ES-I3 (cell line): Measurements from ENCODE around the gene DPF3.

Source experiments
- H3K36me3 ChIP-seq: 2 replicates; pipeline ENCODE4 v1.6.1; 2013; ENCODE audit warnings: mild to moderate bottlenecking, low read length, control low read depth, moderate library complexity; ENCODE audit not compliant: insufficient read depth
- H3K4me1 ChIP-seq: 2 replicates; pipeline ENCODE4 v1.6.1; 2013; ENCODE audit warnings: mild to moderate bottlenecking, control low read depth, low read length; ENCODE audit not compliant: insufficient read depth
- H3K9ac ChIP-seq: 2 replicates; pipeline ENCODE4 v1.6.1; 2013; ENCODE audit warnings: low read depth, mild to moderate bottlenecking, low read length, moderate library complexity
- H3K9me3 ChIP-seq: 2 replicates; pipeline ENCODE4 v1.6.1; 2013; ENCODE audit warnings: mild to moderate bottlenecking, low read length, moderate library complexity; ENCODE audit not compliant: control insufficient read depth, insufficient read depth

Gene DPF3

DNA sequence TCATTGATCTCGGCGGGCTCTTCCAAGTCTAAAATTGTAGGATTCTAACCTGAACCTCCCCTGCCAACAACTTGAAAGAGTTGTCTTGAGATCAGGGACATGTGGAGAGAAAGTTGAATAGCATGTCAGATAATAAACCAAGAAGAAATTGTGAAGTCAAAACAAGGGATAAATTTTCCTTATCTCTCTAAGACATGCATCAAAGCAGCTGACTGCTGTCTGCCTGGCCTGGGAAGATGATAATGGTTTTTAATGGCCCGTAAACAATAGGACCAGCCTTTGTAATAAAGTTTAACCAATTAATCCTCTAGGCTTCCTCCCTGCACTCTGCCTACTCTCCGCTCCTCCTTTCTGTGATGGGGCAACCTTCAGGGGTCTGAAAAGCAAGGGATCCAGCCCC is 67.9 kb downstream of the DPF3 start:
- Histone ChIP-seq H3K9ac (no peak overlapping the region), H3K9me3 (no peaks in the 10 kb centered on the region), H3K36me3 (no peaks in the 10 kb centered on the region), H3K4me1 (no peaks in the 10 kb centered on the region)

DNA sequence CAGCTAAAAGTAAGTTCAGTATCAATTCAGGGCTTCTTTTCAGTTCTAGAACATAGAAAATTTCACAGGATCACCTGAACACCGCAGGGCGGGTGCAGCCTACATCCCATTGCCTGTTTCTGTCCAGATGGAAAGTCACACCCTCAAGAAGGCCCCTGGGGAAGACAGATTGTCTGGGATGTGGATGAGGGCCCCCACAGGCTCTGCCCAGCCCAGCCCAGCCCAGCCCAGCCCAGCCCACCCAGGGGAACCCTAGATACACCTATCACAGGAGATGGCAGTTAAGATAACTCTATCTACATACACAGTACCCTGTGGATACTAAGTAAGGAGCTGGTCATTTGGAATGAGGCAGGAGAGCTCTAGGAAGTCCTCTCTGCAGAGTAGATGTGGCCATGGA is 68.4 kb downstream of the DPF3 start:
- Histone ChIP-seq H3K9ac (no peak overlapping the region), H3K9me3 (no peaks in the 10 kb centered on the region), H3K36me3 (no peaks in the 10 kb centered on the region), H3K4me1 (no peaks in the 10 kb centered on the region)

DNA sequence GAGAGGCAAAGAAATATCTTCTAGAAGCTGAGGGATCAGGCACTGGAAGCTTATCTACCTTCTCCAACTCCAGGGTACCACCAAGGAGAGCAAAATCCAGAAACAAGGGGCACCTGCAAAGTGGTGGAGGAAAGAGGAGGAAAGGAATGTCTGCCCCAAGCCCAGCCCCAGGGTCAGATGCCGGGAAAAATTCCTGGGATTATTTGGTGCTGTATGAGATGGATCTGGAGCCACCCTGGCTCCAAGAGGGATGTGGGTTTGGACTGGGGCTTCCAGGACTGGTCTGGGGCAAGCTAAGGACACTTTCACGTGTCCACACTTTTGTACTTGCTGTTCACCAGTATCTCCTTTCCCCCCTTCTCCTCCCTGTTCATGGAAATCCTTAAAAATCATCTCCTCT is 69.8 kb downstream of the DPF3 start:
- peaks cover 3% of the 10 kb centered on the region; the same call in 1 of the 2 replicates for H3K9me3 ChIP-seq
- no peak overlapping the region for H3K9ac ChIP-seq
- H3K36me3 ChIP-seq, result no peaks in the 10 kb centered on the region
- H3K4me1 ChIP-seq, result no peaks in the 10 kb centered on the region

DNA sequence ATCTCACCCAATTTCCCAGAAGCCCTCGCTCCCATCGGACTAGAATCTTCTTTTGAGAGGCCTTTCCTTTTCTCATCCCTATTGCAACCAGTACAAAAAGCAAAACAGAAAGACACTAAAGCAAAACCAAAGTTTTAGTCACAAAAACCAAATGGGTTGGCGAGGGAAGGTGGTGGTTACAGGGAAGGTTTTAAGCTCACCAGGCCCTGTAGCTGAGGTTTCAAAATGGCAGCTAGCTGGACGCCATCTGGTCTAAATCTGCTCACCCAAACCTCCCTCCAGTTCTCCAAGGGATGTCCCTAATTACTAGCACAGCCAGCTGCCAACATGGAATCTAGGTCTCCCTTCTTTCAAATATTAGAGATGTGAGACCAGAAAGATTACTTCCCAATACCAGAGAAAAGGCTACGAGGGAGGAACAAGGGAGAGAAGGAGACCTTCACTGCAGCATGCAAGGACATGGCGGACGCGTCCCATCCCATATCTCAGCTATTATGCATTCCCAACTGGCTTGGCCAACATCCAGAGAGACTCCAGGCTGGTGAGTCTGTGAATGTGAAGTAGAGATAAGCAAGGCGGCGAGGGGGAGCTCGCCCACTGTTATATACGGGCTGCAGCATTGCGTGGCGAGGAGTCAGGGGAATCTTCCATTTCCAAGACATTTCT is 70.8 kb downstream of the DPF3 start:
- Histone ChIP-seq H3K4me1 (no peaks in the 10 kb centered on the region), H3K9ac (no peak overlapping the region), H3K9me3 (peaks cover 3% of the 10 kb centered on the region; the same call in 1 of the 2 replicates), H3K36me3 (no peaks in the 10 kb centered on the region)

DNA sequence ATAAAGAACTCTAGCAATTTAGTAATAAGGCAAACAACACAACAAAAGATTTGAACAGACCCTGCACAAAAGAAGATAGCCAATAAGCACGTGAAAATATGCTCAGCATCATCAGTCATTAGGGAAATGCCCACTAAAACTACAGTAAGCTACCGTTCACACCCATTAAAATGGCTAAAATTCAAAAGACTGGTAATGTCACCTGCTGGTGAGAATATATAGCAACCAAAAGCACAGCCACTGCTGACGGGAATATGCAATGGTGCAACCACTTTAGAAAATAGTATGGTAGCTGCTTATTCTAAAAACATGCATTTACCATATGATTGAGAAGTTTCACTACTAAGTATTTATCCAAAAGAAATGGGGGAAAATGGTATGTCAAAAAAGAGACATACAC is 74.9 kb downstream of the DPF3 start:
- peaks cover 3% of the 10 kb centered on the region; the same call in 1 of the 2 replicates for H3K9me3 ChIP-seq
- no peaks in the 10 kb centered on the region for H3K4me1 ChIP-seq
- H3K9ac ChIP-seq, result no peak overlapping the region
- no peaks in the 10 kb centered on the region for H3K36me3 ChIP-seq

DNA sequence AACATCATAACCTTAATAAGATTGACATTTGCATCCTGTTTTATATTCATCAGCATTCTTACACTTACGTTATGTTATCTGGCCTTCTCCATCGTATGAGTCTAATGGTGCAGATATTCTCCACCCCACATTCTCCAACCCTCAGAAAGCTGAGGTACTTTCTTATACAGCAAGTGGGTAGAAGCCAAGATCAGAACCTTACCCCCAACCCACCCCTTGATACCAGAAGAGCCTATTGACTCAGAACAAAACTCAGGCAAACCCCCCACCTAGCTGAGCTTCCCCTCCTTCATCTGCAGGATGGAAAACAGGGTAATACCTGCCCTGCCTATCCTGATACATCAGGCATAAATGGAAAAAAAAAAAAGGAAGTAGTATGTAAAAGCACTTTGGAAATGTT is 77.6 kb downstream of the DPF3 start:
- Histone ChIP-seq H3K9ac (no peak overlapping the region), H3K36me3 (no peaks in the 10 kb centered on the region), H3K9me3 (peaks cover 3% of the 10 kb centered on the region; the same call in 1 of the 2 replicates), H3K4me1 (0 out of 2 replicates have a peak, but pooled peaks cover 5% of the 10 kb centered on the region)

DNA sequence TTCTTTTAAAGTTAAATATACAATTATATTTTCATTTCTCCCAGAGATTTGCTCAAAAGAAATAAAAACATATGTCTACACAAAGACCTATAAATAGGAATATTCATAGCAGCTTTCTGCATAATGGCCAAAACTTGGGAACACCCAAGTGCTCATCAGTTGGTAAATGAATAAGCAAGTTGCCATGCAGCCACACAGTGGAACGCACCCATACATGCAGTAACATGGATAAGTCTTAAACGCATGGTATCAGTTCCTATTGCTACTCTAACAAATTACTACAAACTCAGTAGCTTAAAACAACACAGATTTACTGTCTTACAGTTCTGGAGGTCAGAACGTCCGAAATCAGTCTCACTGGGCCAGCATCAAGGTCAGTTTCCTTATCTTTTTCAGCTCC is 78.5 kb downstream of the DPF3 start:
- Histone ChIP-seq H3K36me3 (no peaks in the 10 kb centered on the region), H3K9me3 (peaks cover 3% of the 10 kb centered on the region; the same call in 1 of the 2 replicates), H3K9ac (no peak overlapping the region), H3K4me1 (0 out of 2 replicates have a peak, but pooled peaks cover 5% of the 10 kb centered on the region)

DNA sequence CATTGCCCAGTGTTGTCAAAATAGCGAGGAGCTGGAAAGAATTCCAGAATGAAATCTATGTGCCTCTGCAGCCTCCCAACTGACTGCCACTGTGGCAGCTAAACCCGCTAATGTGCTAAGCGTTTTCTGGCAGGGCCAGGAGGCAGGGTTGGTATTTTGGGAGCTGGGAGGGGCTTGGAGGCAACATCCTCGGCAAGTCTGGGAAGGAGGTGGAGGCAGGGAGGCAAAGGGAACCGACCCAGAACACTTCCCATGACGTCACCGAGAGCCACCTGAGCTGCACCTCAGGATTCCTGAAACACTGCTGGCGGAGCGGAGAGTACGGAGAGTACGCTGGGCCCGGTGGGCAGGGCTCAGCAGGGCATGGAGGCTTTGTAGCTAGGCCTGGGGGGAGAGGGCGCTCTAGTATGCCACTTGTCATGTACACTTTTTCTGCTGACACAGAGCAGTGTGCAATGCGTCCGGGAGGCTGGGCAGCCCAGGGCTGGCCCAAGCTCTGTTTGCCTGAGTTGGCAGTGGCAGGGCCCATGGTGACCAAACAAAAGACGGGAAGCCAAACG is 81.5 kb downstream of the DPF3 start:
- H3K9ac ChIP-seq, result no peak overlapping the region
- 0 out of 2 replicates have a peak, but pooled peaks cover 5% of the 10 kb centered on the region for H3K4me1 ChIP-seq
- no peaks in the 10 kb centered on the region for H3K9me3 ChIP-seq
- H3K36me3 ChIP-seq, result no peaks in the 10 kb centered on the region

DNA sequence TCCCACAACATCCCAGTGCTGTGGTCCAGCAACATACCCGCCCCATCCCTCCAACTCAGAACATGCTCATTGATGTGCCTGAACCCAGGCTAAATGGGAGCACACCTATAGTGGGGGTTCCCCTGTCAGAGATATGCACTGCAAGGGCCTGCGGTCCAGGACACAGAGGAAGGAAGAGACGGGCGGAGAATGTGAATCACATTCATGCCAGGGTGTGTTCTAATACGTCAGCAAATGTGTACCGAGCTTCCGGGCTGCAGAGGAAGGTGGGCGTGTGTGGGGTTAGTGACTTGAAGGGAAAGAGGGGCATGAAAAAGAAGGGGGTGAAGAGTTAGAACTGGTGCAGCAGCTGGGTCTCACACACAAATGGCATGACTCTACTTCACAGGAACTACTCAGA is 83.7 kb downstream of the DPF3 start:
- Histone ChIP-seq H3K4me1 (0 out of 2 replicates have a peak, but pooled peaks cover 5% of the 10 kb centered on the region), H3K9ac (no peak overlapping the region), H3K9me3 (no peaks in the 10 kb centered on the region)

DNA sequence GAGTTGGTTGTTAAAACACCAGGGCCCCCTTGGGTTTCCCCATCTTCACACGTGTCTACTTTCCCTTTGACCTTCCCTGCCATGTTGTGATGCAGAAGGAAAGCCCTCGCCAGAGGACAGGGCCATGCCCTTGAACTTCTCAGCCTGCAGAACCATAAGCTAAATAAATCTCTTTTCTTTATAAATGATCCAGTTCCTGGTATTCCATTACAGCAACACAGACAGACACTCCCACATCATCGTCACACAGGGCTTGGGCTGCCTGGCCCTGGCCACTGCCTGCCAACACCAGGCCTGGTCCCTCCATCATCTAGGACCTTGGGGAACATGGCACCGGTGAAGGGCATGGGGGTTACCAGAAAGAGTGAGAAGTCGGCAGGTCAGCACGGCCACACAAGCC is 84.8 kb downstream of the DPF3 start:
- no peaks in the 10 kb centered on the region for H3K36me3 ChIP-seq
- no peaks in the 10 kb centered on the region for H3K9me3 ChIP-seq
- no peak overlapping the region for H3K9ac ChIP-seq
- peaks cover 13% of the 10 kb centered on the region for H3K4me1 ChIP-seq

More for the DNA sequence above, 83.7 kb downstream of the DPF3 start:
- H3K36me3 ChIP-seq, result no peaks in the 10 kb centered on the region

DNA sequence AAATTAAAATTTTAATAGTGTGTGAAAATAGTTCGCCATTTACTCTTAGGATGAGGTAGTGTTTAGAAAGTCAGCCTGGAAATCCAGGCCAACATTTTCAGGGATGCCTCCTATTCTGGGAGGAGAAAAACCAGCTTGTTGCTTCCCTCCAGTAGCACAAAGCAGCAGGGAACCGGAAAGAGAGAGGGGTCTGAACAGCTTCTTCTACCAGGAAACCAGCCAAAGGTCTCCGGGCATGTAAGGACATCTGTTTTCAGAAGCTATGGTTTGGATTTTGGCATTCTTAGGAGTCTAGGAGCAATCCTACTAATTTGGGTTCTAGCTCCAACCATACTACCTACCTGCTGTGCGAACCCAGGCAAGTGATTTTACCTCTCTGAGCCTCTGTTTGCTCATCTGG is 85.3 kb downstream of the DPF3 start:
- H3K36me3 ChIP-seq, result no peaks in the 10 kb centered on the region
- no peak overlapping the region for H3K9ac ChIP-seq
- H3K4me1 ChIP-seq, result peaks cover 15% of the 10 kb centered on the region
- no peaks in the 10 kb centered on the region for H3K9me3 ChIP-seq

DNA sequence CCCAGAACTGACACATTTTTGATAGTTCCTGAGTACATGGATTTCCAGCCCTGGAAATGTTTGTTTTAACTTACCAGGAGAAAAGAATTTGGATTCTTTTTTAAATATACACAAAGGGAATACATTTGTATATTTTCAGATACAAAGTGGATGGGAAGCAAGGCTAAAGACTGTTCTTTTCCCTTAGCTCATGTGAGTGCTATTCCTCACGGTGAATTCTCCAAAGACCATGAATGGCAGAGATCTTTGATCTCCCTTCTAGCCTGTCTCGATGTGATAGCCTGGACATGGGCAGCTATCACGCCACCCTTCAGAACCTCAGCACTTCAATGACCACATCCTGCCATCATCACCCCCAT is 91.3 kb downstream of the DPF3 start:
- no peaks in the 10 kb centered on the region for H3K9me3 ChIP-seq
- no peak overlapping the region for H3K9ac ChIP-seq
- H3K4me1 ChIP-seq, result peaks cover 11% of the 10 kb centered on the region
- H3K36me3 ChIP-seq, result no peaks in the 10 kb centered on the region

DNA sequence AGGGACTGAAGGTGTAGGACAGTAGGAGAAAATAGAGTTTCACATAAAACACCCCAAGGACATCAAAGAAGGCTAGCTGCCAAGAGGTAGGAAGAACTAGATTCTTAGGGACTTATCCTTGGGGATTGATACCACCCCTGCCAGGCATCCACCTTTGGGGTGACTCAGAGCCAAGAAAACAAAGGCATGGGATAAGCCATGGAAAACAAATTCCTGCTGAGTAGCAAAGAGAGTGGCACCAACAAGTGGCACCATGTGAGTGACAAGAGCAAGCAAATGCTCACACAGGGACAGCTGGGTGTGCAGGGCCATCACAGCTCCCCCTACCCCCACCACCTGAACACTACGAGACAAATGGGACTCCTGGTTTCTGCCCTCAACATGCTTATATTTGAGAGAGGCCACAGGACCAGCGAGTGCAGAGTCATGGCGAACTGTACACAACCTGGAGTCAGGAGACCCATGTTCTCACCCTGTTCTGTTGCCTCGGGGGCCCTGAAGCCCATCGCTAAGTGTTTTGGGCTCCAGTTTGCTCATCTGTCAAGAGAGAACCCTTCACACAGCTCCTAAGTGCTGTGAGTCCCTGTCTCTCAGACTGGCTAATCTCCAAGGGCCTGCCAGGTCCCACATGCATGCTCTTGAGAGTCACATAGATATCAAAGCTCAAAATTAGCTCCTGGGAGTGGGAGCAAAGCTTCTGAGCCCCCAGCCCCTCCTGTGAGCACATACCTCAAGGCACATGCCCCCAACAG is 91.9 kb downstream of the DPF3 start:
- Histone ChIP-seq H3K9ac (no peak overlapping the region), H3K4me1 (peaks cover 17% of the 10 kb centered on the region), H3K36me3 (no peaks in the 10 kb centered on the region), H3K9me3 (no peaks in the 10 kb centered on the region)

DNA sequence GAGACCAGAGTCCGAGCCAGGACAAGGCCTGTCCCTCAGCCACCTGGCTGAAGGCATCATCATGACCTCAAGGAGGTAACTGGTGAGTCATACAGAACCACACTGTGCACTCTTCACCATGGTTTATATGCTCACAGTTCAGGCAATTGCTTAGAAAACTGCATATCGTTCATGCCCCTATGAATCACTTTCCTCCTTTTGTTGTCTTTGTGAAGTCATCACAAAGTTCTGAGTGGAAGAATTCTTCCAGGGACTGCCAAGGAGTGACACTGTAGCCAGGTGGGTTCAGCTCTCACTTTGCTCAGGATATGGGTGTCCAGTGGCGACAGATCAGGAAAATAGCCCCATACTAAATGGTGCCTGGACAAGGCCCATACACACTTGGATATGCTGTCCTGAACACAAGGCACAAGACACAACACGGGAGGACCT is 92.5 kb downstream of the DPF3 start:
- H3K36me3 ChIP-seq, result no peaks in the 10 kb centered on the region
- no peak overlapping the region for H3K9ac ChIP-seq

More for the DNA sequence above, 92.5 kb downstream of the DPF3 start:
- H3K9me3 ChIP-seq, result no peaks in the 10 kb centered on the region
- peaks cover 23% of the 10 kb centered on the region for H3K4me1 ChIP-seq
